ENCODE results near the gene PTH2R. TPM values are rescaled to one million over a fixed set of nuclear protein-coding genes. Genes with fewer than 3 reads are reported as not detected.

The PTH2R gene
- polyA plus RNA-seq, 1 donor from 2014 or later, result not detected

DNA sequence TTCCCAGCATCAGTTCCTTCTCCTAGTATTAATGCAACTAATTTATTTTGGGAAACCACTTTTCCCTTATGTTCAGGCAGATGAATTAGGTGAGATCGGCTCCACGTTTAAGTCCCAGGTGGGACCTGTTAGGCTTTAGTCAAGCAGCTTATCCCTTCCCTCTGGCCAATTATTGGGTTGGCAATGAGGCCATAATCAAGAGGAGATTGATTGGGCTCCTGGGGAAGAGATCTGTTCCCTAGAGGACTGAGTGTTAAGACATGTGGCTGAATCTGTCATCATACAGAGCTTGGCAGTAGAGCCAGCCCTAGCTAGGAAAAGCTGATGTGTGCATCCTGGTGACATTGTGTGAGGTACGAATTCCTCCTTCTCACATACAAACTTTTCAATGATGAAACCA, 104.4 kb downstream of the PTH2R start:
- no peaks in the 10 kb centered on the region for H4K20me1 ChIP-seq (ENCODE audit: insufficient read depth)
- no peak overlapping the region for H2AFZ ChIP-seq (ENCODE audit: low read depth, low read length)
- H3K79me2 ChIP-seq (replicated peaks; ENCODE audit: insufficient read depth, low read length), result no peaks in the 10 kb centered on the region
- no peak overlapping the region for H3K4me3 ChIP-seq (ENCODE audit: low read length)
- no peaks in the 10 kb centered on the region for H3K9me2 ChIP-seq (ENCODE audit: insufficient read depth, low read length)
- H3K27me3 ChIP-seq (ENCODE audit: insufficient read depth, low read depth, low read length), result no peaks in the 10 kb centered on the region
- no peak overlapping the region for H3K27ac ChIP-seq (ENCODE audit: low read length)
- no peaks in the 10 kb centered on the region for H3F3A ChIP-seq (ENCODE audit: insufficient read depth, low read length, poor library complexity, severe bottlenecking)
- TF ChIP-seq EP300 (conservative IDR thresholded peaks at IDR 0.05; ENCODE audit: poor library complexity, severe bottlenecking) (no peak), EZH2 (IDR thresholded peaks at IDR 0.05; ENCODE audit: borderline replicate concordance, insufficient read depth, low read length, poor library complexity, severe bottlenecking) (no peak), POLR2AphosphoS5 (IDR thresholded peaks at IDR 0.05) (no peak), SMC3 (conservative IDR thresholded peaks at IDR 0.05; ENCODE audit: poor library complexity) (no peak), RAD21 (conservative IDR thresholded peaks at IDR 0.05) (no peak), MXI1 (conservative IDR thresholded peaks at IDR 0.05; ENCODE audit: poor library complexity, severe bottlenecking) (no peak), TAF1 (IDR thresholded peaks at IDR 0.05; ENCODE audit: low read depth) (no peak), REST (IDR thresholded peaks at IDR 0.05; ENCODE audit: borderline replicate concordance) (no peak)
- TF ChIP-seq, protein P1, sequence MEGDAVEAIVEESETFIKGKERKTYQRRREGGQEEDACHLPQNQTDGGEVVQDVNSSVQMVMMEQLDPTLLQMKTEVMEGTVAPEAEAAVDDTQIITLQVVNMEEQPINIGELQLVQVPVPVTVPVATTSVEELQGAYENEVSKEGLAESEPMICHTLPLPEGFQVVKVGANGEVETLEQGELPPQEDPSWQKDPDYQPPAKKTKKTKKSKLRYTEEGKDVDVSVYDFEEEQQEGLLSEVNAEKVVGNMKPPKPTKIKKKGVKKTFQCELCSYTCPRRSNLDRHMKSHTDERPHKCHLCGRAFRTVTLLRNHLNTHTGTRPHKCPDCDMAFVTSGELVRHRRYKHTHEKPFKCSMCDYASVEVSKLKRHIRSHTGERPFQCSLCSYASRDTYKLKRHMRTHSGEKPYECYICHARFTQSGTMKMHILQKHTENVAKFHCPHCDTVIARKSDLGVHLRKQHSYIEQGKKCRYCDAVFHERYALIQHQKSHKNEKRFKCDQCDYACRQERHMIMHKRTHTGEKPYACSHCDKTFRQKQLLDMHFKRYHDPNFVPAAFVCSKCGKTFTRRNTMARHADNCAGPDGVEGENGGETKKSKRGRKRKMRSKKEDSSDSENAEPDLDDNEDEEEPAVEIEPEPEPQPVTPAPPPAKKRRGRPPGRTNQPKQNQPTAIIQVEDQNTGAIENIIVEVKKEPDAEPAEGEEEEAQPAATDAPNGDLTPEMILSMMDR (IDR thresholded peaks at IDR 0.05; ENCODE audit: poor library complexity, severe bottlenecking), result no peak
- no peak overlapping the region for H3K9ac ChIP-seq (ENCODE audit: low read length)
- no peaks in the 10 kb centered on the region for H3K9me3 ChIP-seq (ENCODE audit: low read length)
- no peaks in the 10 kb centered on the region for H3K36me3 ChIP-seq (ENCODE audit: insufficient read depth, low read length)
- no peak overlapping the region for H3K4me2 ChIP-seq (ENCODE audit: low read length)

DNA sequence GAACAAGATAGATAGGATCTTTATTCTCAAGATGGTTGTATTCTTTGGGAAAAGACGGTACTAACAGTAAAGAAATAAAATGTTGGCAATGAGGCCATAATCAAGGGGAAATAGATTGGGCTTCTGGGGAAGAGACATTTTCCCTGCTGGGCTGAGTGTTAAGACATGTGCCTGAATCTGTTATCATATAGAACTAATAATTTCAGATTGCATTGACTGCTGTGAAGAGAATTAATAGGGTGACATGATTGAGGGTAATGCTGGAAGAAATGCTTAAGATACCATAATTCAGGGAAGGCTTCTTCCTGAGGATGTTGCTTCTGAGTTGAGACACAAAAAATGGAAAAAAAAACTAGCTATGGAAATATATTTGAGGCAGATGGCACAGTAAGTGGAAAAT, 105.0 kb downstream of the PTH2R start:
- Histone ChIP-seq H3K79me2 (replicated peaks; ENCODE audit: insufficient read depth, low read length) (no peaks in the 10 kb centered on the region), H4K20me1 (ENCODE audit: insufficient read depth) (no peaks in the 10 kb centered on the region), H3K9me3 (ENCODE audit: low read length) (no peaks in the 10 kb centered on the region), H3K4me2 (ENCODE audit: low read length) (peak overlapping the region; percentile 17), H3K9me2 (ENCODE audit: insufficient read depth, low read length) (no peaks in the 10 kb centered on the region), H2AFZ (ENCODE audit: low read depth, low read length) (no peak overlapping the region), H3K36me3 (ENCODE audit: insufficient read depth, low read length) (no peaks in the 10 kb centered on the region), H3F3A (ENCODE audit: insufficient read depth, low read length, poor library complexity, severe bottlenecking) (no peaks in the 10 kb centered on the region), H3K27me3 (ENCODE audit: insufficient read depth, low read depth, low read length) (no peaks in the 10 kb centered on the region), H3K27ac (ENCODE audit: low read length) (no peak overlapping the region), H3K4me3 (ENCODE audit: low read length) (no peak overlapping the region), H3K9ac (ENCODE audit: low read length) (no peak overlapping the region)
- TF ChIP-seq, protein P1 (IDR thresholded peaks at IDR 0.05; ENCODE audit: poor library complexity, severe bottlenecking), result no peak
- TF ChIP-seq POLR2AphosphoS5 (IDR thresholded peaks at IDR 0.05), result peak; percentile 60

Measured in neural cell (in vitro differentiated cells).